ENCODE data around the gene MRTFB.
A peak's percentile ranks its signal among the peaks of the same experiment; 100 is the strongest.

Gene MRTFB

GRCh38 chr16:14194721-14195120, 123.6 kb downstream of the MRTFB start:
- H3K4me3 ChIP-seq (replicated peaks; ENCODE audit: low read depth, low read length), result no peak overlapping the region
- no peak for TF ChIP-seq CTCF (IDR thresholded peaks at IDR 0.05; ENCODE audit: low read length, missing control alignments)
- no peak for DNase-seq (ENCODE audit: low read depth)

- DNase-seq (ENCODE audit: low read depth), result peak; percentile 65
Observed at GRCh38 chr16:14196011-14196410, 124.9 kb downstream of the MRTFB start.

GRCh38 chr16:14196539-14196938, 125.4 kb downstream of the MRTFB start:
- no peak overlapping the region for H3K4me3 ChIP-seq (replicated peaks; ENCODE audit: low read depth, low read length)
- no peak for TF ChIP-seq CTCF (IDR thresholded peaks at IDR 0.05; ENCODE audit: low read length, missing control alignments)
- DNase-seq (ENCODE audit: low read depth), result peak; percentile 52

More at GRCh38 chr16:14196011-14196410, 124.9 kb downstream of the MRTFB start:
- no peak overlapping the region for H3K4me3 ChIP-seq (replicated peaks; ENCODE audit: low read depth, low read length)
- no peak for TF ChIP-seq CTCF (IDR thresholded peaks at IDR 0.05; ENCODE audit: low read length, missing control alignments)

- TF ChIP-seq CTCF (IDR thresholded peaks at IDR 0.05; ENCODE audit: low read length, missing control alignments), result no peak
- no peak for DNase-seq (ENCODE audit: low read depth)
- no peak overlapping the region for H3K4me3 ChIP-seq (replicated peaks; ENCODE audit: low read depth, low read length)
Observed at GRCh38 chr16:14198012-14198411, 126.9 kb downstream of the MRTFB start.

GRCh38 chr16:14198572-14198971, 127.5 kb downstream of the MRTFB start:
- no peak overlapping the region for H3K4me3 ChIP-seq (replicated peaks; ENCODE audit: low read depth, low read length)
- TF ChIP-seq CTCF (IDR thresholded peaks at IDR 0.05; ENCODE audit: low read length, missing control alignments), result no peak
- no peak for DNase-seq (ENCODE audit: low read depth)

- TF ChIP-seq CTCF (IDR thresholded peaks at IDR 0.05; ENCODE audit: low read length, missing control alignments), result no peak
- DNase-seq (ENCODE audit: low read depth), result no peak
Observed at GRCh38 chr16:14199199-14199598, 128.1 kb downstream of the MRTFB start.

GRCh38 chr16:14199624-14200023, 128.5 kb downstream of the MRTFB start:
- no peak for TF ChIP-seq CTCF (IDR thresholded peaks at IDR 0.05; ENCODE audit: low read length, missing control alignments)
- peak; percentile 31 for DNase-seq (ENCODE audit: low read depth)
- no peak overlapping the region for H3K4me3 ChIP-seq (replicated peaks; ENCODE audit: low read depth, low read length)

More at GRCh38 chr16:14199199-14199598, 128.1 kb downstream of the MRTFB start:
- H3K4me3 ChIP-seq (replicated peaks; ENCODE audit: low read depth, low read length), result no peak overlapping the region
